DOHH2 (cell line): Measurements from ENCODE around the gene PDLIM7.

Experiments used
- EZH2phosphoT487 ChIP-seq: fragments of 200-600 bp; sonication (generic); IDR thresholded peaks from 2 replicates; pipeline ENCODE4 v1.6.1; 2017; ENCODE audit warnings: borderline replicate concordance, mild to moderate bottlenecking, antibody characterized with exemption, low read length, moderate library complexity, mixed read lengths
- TF ChIP-seq, protein P1 (sequence below): fragments of 200-600 bp; sonication (generic); IDR thresholded peaks from one replicate; pipeline ENCODE4 v1.5.1; 2014; ENCODE audit warnings: antibody characterized with exemption, mild to moderate bottlenecking, low read depth, low read length; ENCODE audit not compliant: poor library complexity, severe bottlenecking

GRCh38 chr5:177528631-177529030, 31.2 kb upstream of the PDLIM7 start:
- TF ChIP-seq, protein P1, sequence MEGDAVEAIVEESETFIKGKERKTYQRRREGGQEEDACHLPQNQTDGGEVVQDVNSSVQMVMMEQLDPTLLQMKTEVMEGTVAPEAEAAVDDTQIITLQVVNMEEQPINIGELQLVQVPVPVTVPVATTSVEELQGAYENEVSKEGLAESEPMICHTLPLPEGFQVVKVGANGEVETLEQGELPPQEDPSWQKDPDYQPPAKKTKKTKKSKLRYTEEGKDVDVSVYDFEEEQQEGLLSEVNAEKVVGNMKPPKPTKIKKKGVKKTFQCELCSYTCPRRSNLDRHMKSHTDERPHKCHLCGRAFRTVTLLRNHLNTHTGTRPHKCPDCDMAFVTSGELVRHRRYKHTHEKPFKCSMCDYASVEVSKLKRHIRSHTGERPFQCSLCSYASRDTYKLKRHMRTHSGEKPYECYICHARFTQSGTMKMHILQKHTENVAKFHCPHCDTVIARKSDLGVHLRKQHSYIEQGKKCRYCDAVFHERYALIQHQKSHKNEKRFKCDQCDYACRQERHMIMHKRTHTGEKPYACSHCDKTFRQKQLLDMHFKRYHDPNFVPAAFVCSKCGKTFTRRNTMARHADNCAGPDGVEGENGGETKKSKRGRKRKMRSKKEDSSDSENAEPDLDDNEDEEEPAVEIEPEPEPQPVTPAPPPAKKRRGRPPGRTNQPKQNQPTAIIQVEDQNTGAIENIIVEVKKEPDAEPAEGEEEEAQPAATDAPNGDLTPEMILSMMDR: no peak
- TF ChIP-seq EZH2phosphoT487: no peak
